CD4-positive, alpha-beta T cell treated with Interleukin-1 beta for 1 hour (primary cell): Measurements from ENCODE around the gene TSPAN1.

Experiments used
- DNase-seq, 2 donors: peaks; one replicate each; pipeline ENCODE4 v3.0.0-alpha.2; 2020 to 2022

TSPAN1 gene

GRCh38 chr1:46174448-46175231, at the start of gene TSPAN1:
Gene TSPAN1 (plus strand): TSS chr1:46175087. CDS start chr1:46181108, 6,021 bp downstream.
- no peak for DNase-seq

GRCh38 chr1:46128344-46128743, 46.5 kb upstream of the TSPAN1 start:
- no peak for DNase-seq

- no peak for DNase-seq
Observed at GRCh38 chr1:46130121-46130520, 44.8 kb upstream of the TSPAN1 start.

- DNase-seq, result no peak
Observed at GRCh38 chr1:46130606-46131005, 44.3 kb upstream of the TSPAN1 start.

GRCh38 chr1:46131093-46131492, 43.8 kb upstream of the TSPAN1 start:
- DNase-seq, result no peak

- DNase-seq, result peak; percentile 2 to 18
Observed at GRCh38 chr1:46131712-46132528, 43.0 kb upstream of the TSPAN1 start.

GRCh38 chr1:46132529-46133180, 42.2 kb upstream of the TSPAN1 start, which contains the start of gene PIK3R3:
Gene PIK3R3 (minus strand): TSS chr1:46132629. CDS start chr1:46131952, 677 bp downstream.
- DNase-seq, result peak; percentile 92 to 93

- DNase-seq, result no peak
Observed at GRCh38 chr1:46133181-46133658, 41.7 kb upstream of the TSPAN1 start.

- no peak for DNase-seq
Observed at GRCh38 chr1:46133781-46134350, 41.0 kb upstream of the TSPAN1 start.

- DNase-seq, result no peak
Observed at GRCh38 chr1:46134660-46135331, 40.1 kb upstream of the TSPAN1 start.

GRCh38 chr1:46136711-46137110, 38.2 kb upstream of the TSPAN1 start:
- no peak for DNase-seq

GRCh38 chr1:46137916-46138315, 37.0 kb upstream of the TSPAN1 start:
- DNase-seq, result no peak

- DNase-seq, result no peak
Observed at GRCh38 chr1:46148318-46148717, 26.6 kb upstream of the TSPAN1 start.

- no peak for DNase-seq
Observed at GRCh38 chr1:46150085-46150484, 24.8 kb upstream of the TSPAN1 start.

- no peak for DNase-seq
Observed at GRCh38 chr1:46152016-46152415, 22.9 kb upstream of the TSPAN1 start.

- no peak for DNase-seq
Observed at GRCh38 chr1:46153228-46153627, 21.7 kb upstream of the TSPAN1 start.

GRCh38 chr1:46153732-46154131, 21.2 kb upstream of the TSPAN1 start:
- DNase-seq, result no peak

- no peak for DNase-seq
Observed at GRCh38 chr1:46157916-46158311, 17.0 kb upstream of the TSPAN1 start.

GRCh38 chr1:46158312-46159281, 16.3 kb upstream of the TSPAN1 start:
- no peak for DNase-seq

- DNase-seq, result no peak
Observed at GRCh38 chr1:46159516-46159915, 15.4 kb upstream of the TSPAN1 start.

- DNase-seq, result no peak
Observed at GRCh38 chr1:46160212-46160611, 14.7 kb upstream of the TSPAN1 start.
